ENCODE data around the gene ZBTB43.

GRCh38 chr9:126778141-126778540 is 26.7 kb upstream of the ZBTB43 start:
- TF ChIP-seq, protein P1, sequence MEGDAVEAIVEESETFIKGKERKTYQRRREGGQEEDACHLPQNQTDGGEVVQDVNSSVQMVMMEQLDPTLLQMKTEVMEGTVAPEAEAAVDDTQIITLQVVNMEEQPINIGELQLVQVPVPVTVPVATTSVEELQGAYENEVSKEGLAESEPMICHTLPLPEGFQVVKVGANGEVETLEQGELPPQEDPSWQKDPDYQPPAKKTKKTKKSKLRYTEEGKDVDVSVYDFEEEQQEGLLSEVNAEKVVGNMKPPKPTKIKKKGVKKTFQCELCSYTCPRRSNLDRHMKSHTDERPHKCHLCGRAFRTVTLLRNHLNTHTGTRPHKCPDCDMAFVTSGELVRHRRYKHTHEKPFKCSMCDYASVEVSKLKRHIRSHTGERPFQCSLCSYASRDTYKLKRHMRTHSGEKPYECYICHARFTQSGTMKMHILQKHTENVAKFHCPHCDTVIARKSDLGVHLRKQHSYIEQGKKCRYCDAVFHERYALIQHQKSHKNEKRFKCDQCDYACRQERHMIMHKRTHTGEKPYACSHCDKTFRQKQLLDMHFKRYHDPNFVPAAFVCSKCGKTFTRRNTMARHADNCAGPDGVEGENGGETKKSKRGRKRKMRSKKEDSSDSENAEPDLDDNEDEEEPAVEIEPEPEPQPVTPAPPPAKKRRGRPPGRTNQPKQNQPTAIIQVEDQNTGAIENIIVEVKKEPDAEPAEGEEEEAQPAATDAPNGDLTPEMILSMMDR (IDR thresholded peaks at IDR 0.05), result no peak
- TF ChIP-seq EP300 (IDR thresholded peaks at IDR 0.05) (no peak), POLR2A (IDR thresholded peaks at IDR 0.05) (no peak)
